Measurements from ENCODE around the gene CA10. TPM values are rescaled to one million over a fixed set of nuclear protein-coding genes. Genes with fewer than 3 reads are reported as not detected.

CA10 gene
- total and polyA plus RNA-seq, 11 donors = not detected

- intact Hi-C loops (cut with DNase I) = no loop called here
- Histone ChIP-seq H3K9me3 (peaks cover 0 to 4% (median 0%) of the 10 kb centered on the region in 12 donors), H3K27me3 (no peaks in the 10 kb centered on the region), H3K27ac (no peak overlapping the region), H3K4me3 (no peak overlapping the region), H3K4me1 (no peaks in the 10 kb centered on the region), H3K36me3 (no peaks in the 10 kb centered on the region)
- DNase-seq (peak in 1 of 5 donors; percentile 20), ATAC-seq (no peak)
- WGBS, 4 donors = 72 to 82% (median 77%) methylated on average over 4 of the region's 4 CpGs
- TF ChIP-seq POLR2A (IDR thresholded peaks at IDR 0.05) (no peak), CTCF (IDR thresholded peaks at IDR 0.05) (no peak)
Observed at GRCh38 chr17:51948128-51948527, 210.4 kb downstream of the CA10 start.

- no peaks in the 10 kb centered on the region for H3K4me1 ChIP-seq
- no peaks in the 10 kb centered on the region for H3K36me3 ChIP-seq
- ATAC-seq (no peak), DNase-seq (no peak)
- H3K27me3 ChIP-seq = no peaks in the 10 kb centered on the region
- no peak for TF ChIP-seq CTCF (IDR thresholded peaks at IDR 0.05)
- no peak for TF ChIP-seq POLR2A (IDR thresholded peaks at IDR 0.05)
- no peak overlapping the region for H3K27ac ChIP-seq
- no peaks in the 10 kb centered on the region for H3K9me3 ChIP-seq
- 61 to 69% (median 65%) methylated on average over 3 of the region's 3 CpGs for WGBS, 4 donors
- no peak overlapping the region for H3K4me3 ChIP-seq
- intact Hi-C loops (cut with DNase I) = no loop called here
Observed at GRCh38 chr17:51947160-51947735, 211.3 kb downstream of the CA10 start.

- no peaks in the 10 kb centered on the region for H3K4me1 ChIP-seq
- no peak overlapping the region for H3K27ac ChIP-seq
- no peak for ATAC-seq
- H3K27me3 ChIP-seq = no peaks in the 10 kb centered on the region
- 71 to 82% (median 76%) methylated on average over 2 of the region's 2 CpGs for WGBS, 4 donors
- intact Hi-C loops (cut with DNase I) = no loop called here
- H3K9me3 ChIP-seq = no peaks in the 10 kb centered on the region
- H3K36me3 ChIP-seq = no peaks in the 10 kb centered on the region
- TF ChIP-seq POLR2A (IDR thresholded peaks at IDR 0.05) = no peak
- no peak for TF ChIP-seq CTCF (IDR thresholded peaks at IDR 0.05)
- DNase-seq = no peak
- no peak overlapping the region for H3K4me3 ChIP-seq
Observed at GRCh38 chr17:51946311-51946710, 212.2 kb downstream of the CA10 start.

- intact Hi-C loops (cut with DNase I) = no loop called here
- Histone ChIP-seq H3K4me3 (no peak overlapping the region), H3K27ac (no peak overlapping the region), H3K4me1 (no peaks in the 10 kb centered on the region), H3K27me3 (no peaks in the 10 kb centered on the region), H3K9me3 (no peaks in the 10 kb centered on the region), H3K36me3 (no peaks in the 10 kb centered on the region)
- ATAC-seq (no peak), DNase-seq (no peak)
- TF ChIP-seq POLR2A (IDR thresholded peaks at IDR 0.05) (no peak), CTCF (IDR thresholded peaks at IDR 0.05) (no peak)
- 48 to 56% (median 53%) methylated on average over 3 of the region's 3 CpGs for WGBS, 4 donors
Observed at GRCh38 chr17:51941272-51941671, 217.2 kb downstream of the CA10 start.

All from heart left ventricle (tissue), 16 donors.